LoVo (cell line): ENCODE data around the gene PLEKHH1.
"Not testable (repeated sequence)": the region's sequence is repeated elsewhere in the genome, so short reads cannot be mapped to it uniquely, and the experiment has no call there.

Experiments
- DNase-seq: peaks from one replicate; pipeline ENCODE4 v3.0.0-alpha.2; 2016; ENCODE audit warnings: low spot score

The PLEKHH1 gene

GRCh38 chr14:67533754-67534085, 630 bp downstream of the PLEKHH1 start:
- no peak for DNase-seq

GRCh38 chr14:67536087-67536486, 3.0 kb downstream of the PLEKHH1 start:
- no peak for DNase-seq

GRCh38 chr14:67537736-67538135, 4.6 kb downstream of the PLEKHH1 start:
- DNase-seq = no peak

GRCh38 chr14:67538501-67538900, 5.4 kb downstream of the PLEKHH1 start:
- DNase-seq = no peak

GRCh38 chr14:67539116-67539515, 6.0 kb downstream of the PLEKHH1 start:
- DNase-seq = no peak

- DNase-seq = peak; percentile 75
These were observed 8.6 kb downstream of the PLEKHH1 start for GRCh38 chr14:67541448-67542387.

- DNase-seq = not testable (repeated sequence)
These were observed 9.5 kb downstream of the PLEKHH1 start for GRCh38 chr14:67542620-67543019.

GRCh38 chr14:67544590-67544989, 11.5 kb downstream of the PLEKHH1 start:
- DNase-seq = no peak

GRCh38 chr14:67547224-67547780, 14.2 kb downstream of the PLEKHH1 start:
- no peak for DNase-seq

GRCh38 chr14:67549734-67550133, 16.6 kb downstream of the PLEKHH1 start:
- no peak for DNase-seq

GRCh38 chr14:67551123-67551522, 18.0 kb downstream of the PLEKHH1 start:
- DNase-seq = no peak

- DNase-seq = no peak
These were observed 18.9 kb downstream of the PLEKHH1 start for GRCh38 chr14:67551940-67552339.

- no peak for DNase-seq
These were observed 20.5 kb downstream of the PLEKHH1 start for GRCh38 chr14:67553547-67553946.

- no peak for DNase-seq
These were observed 21.3 kb downstream of the PLEKHH1 start for GRCh38 chr14:67554341-67554740.

- DNase-seq = no peak
These were observed 22.5 kb downstream of the PLEKHH1 start for GRCh38 chr14:67555518-67556090.

GRCh38 chr14:67556671-67557070, 23.6 kb downstream of the PLEKHH1 start:
- no peak for DNase-seq

GRCh38 chr14:67557118-67557517, 24.0 kb downstream of the PLEKHH1 start:
- no peak for DNase-seq

GRCh38 chr14:67557656-67558055, 24.6 kb downstream of the PLEKHH1 start:
- no peak for DNase-seq

GRCh38 chr14:67559639-67560038, 26.5 kb downstream of the PLEKHH1 start:
- no peak for DNase-seq

- DNase-seq = no peak
These were observed 29.1 kb downstream of the PLEKHH1 start for GRCh38 chr14:67562025-67562775.

GRCh38 chr14:67562776-67563150, 29.7 kb downstream of the PLEKHH1 start:
- no peak for DNase-seq

- no peak for DNase-seq
These were observed 31.1 kb downstream of the PLEKHH1 start for GRCh38 chr14:67564236-67564635.

- DNase-seq = no peak
These were observed 33.8 kb downstream of the PLEKHH1 start for GRCh38 chr14:67566908-67567307.
